GM19099 (cell line): ENCODE results near the gene RGR.

Source experiments
- POLR2A ChIP-seq: IDR thresholded peaks from 3 replicates; pipeline ENCODE4 v1.6.1; 2011; ENCODE audit warnings: low read depth; ENCODE audit not compliant: insufficient read length; ENCODE audit errors: extremely low read depth

Gene RGR

DNA sequence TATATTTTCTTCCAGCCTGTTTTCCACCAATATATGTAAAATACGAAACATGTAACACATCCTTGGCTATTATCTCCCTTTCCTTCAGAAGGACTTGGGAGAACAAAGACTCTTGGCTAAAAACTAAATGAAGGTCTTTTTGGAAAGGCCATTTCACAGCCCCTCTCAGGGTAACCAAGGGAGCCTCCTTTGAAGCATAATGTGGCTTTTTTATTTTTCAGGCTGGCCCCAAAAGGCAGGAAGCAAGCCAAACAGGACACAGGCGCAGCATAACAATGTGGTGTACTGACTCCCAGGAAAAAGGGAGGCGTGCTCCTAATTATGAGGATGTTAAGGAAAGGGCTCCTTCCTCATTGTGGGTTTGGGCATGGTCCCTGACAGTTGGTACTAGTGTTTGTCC, 53.2 kb downstream of the RGR start:
- TF ChIP-seq POLR2A: no peak

DNA sequence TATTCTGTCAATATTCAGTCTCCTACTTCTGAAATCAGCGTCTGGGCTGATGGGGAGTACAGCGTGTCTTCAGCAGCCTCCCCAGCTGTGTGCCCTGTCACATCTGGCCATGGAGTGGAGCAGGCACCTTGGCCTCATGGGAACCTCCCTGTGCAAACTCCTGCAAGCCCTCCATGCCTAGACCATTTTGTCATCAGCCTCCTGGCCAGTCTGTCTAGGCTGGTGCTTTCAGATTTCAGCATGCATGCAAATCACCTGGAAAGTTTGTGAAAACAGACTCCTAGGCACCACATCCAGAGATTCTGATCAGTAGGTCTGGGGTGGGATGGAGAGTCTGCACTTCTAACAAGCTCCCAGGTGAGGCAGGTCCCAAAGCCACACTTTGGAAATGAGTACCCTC, 57.4 kb downstream of the RGR start:
- TF ChIP-seq POLR2A: no peak

DNA sequence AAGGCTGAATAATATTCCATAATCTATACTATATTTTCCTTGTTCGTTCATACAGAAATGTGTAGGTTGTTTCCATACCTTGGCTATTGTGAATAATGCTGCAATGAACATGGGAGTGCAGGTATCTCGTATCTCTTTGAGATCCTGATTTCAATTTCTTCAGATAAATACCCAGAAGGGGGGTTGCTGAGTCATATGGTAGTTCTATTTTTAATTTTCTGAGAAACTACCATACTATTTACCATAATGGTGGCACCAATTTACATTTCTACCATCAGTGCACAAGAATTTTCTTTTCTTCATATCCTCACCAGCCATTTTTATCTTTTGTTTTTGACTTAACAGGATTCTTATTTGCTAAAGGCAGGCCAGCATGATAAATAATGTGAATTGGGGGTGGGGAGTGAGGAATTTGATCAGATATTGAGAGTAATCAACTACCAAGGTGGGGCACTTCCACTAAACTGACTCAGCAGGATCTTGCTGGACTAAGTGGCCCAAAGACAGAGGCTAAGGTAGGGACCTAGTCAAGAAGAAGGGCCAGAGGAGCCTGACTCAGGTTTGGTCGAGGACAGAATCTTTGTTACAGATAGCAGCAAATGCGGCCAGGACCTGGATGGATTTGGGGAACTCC, 62.0 kb downstream of the RGR start:
- no peak for TF ChIP-seq POLR2A

DNA sequence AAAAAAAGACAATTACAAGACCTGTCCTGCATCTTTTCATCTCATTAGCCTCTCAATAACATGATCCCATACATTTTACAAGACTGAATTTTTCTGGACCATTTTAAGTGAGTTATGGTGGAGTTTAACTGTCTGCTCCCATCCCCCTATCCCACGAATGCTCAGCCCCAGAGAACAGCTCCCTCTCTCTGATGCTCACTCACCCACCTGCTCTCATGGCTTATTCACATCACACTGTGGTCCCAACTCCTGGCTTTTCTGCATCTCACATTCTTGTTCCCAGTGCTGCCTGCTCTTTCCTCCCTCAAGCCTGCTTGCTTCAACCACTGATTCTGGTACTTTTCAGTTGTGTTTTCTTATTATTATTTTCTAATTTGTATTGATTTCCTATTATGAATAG, 63.2 kb downstream of the RGR start:
- no peak for TF ChIP-seq POLR2A

DNA sequence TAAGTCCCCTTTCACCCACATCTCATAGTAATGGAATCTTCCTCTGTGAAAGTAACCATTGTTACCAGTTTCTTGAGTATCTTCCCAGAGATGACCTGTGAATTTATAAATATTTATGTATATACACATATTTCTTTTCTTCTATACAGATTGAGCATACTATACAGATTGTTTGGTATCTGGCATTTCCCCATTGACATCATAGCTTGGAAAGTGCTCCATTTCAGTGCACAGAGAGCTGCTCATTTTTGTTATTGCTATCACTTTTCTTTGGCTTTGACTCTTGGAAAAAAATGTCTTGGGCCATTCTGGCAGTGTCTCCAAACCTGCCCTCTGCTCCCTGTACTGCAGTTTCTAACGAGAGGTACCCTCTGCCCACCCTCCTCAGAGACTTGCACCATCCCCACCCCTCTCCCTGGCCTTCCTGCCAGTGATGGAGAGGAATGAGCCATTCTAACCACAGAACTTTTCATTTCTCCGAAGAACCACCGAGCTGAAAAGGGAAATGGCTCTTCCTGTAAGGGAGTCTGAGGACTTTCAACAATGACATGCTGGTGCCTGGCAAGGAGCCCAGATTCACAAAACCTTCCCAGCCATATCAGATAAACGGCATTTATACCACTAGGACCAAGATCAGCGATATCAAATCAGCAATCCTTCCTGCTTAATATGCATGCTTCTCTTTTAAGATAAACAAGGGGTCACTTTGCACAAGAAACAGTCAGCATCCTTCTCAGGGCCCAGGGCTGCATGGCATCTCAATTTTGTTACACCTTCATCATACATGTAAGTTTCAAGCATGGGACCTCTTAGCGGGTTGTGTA, 63.8 kb downstream of the RGR start:
- no peak for TF ChIP-seq POLR2A
